Thymus (tissue), 11 donors: ENCODE results near the gene SELENOP. TPM values are rescaled to one million over a fixed set of nuclear protein-coding genes. Genes with fewer than 3 reads are reported as not detected.

Experiments used
- DNase-seq, 9 donors: peaks; one replicate each; pipeline ENCODE4 v3.0.0-alpha.2; 2013; ENCODE audit warnings: low spot score in 9 of 9, low read depth in 6 of 9, missing footprints in 1 of 9
- H3K27ac ChIP-seq, 2 donors: one replicate each; pipeline ENCODE4 v1.5.1; 2013; ENCODE audit warnings: control low read depth in 1 of 2, low read depth in 1 of 2, low read length in 1 of 2, mild to moderate bottlenecking in 1 of 2, moderate library complexity in 1 of 2
- H3K27me3 ChIP-seq, 2 donors: one replicate each; pipeline ENCODE4 v1.5.1; 2013; ENCODE audit warnings: low read length in 1 of 2; ENCODE audit not compliant: control insufficient read depth in 2 of 2, insufficient read depth in 1 of 2
- H3K36me3 ChIP-seq, 2 donors: one replicate each; pipeline ENCODE4 v1.5.1; 2013; ENCODE audit warnings: low read length in 1 of 2, mild to moderate bottlenecking in 1 of 2, moderate library complexity in 1 of 2; ENCODE audit not compliant: control insufficient read depth in 2 of 2, insufficient read depth in 2 of 2
- H3K4me1 ChIP-seq, 2 donors: one replicate each; pipeline ENCODE4 v1.5.1; 2013; ENCODE audit warnings: low read length in 2 of 2; ENCODE audit not compliant: control insufficient read depth in 2 of 2, insufficient read depth in 2 of 2
- H3K4me3 ChIP-seq, 2 donors: one replicate each; pipeline ENCODE4 v1.5.1; 2013; ENCODE audit warnings: low read length in 2 of 2, control low read depth in 1 of 2, mild to moderate bottlenecking in 1 of 2
- H3K9me3 ChIP-seq, 2 donors: one replicate each; pipeline ENCODE4 v1.5.1; 2013; ENCODE audit warnings: low read length in 1 of 2, mild to moderate bottlenecking in 1 of 2; ENCODE audit not compliant: control insufficient read depth in 2 of 2, insufficient read depth in 1 of 2
- WGBS: extraction: QIAGEN DNeasy Blood & Tissue Kit; methylation state at CpG from one replicate; pipeline ENCODE4 v1.1.7; 2013; 5-methylcytosine and 5-hydroxymethylcytosine counted together
- polyA plus RNA-seq: library from polyadenylated mRNA; stranded (reverse); fragments of 200-250 nt; gene quantifications from one replicate; pipeline ENCODE4 v1.2.3, GENCODE V29; 2013
- total RNA-seq: library from RNA; stranded (reverse); fragments of 120-200 nt; gene quantifications from one replicate; pipeline ENCODE4 v1.2.4, GENCODE V29; 2013
- donor health status: healthy.

SELENOP gene
- total and polyA plus RNA-seq, 2 donors, result 104 to 115 TPM

- WGBS, result 96% methylated on average over 6 of the region's 6 CpGs
- Histone ChIP-seq H3K27me3 (no peaks in the 10 kb centered on the region), H3K27ac (no peak overlapping the region), H3K4me3 (no peak overlapping the region), H3K36me3 (peaks cover 0 to 3% of the 10 kb centered on the region in 2 donors), H3K4me1 (no peaks in the 10 kb centered on the region), H3K9me3 (no peaks in the 10 kb centered on the region)
- DNase-seq, result no peak
Measured at GRCh38 chr5:42801516-42802166, 10.1 kb downstream of the SELENOP start.

- H3K27me3 ChIP-seq, result no peaks in the 10 kb centered on the region
- no peak for DNase-seq
- H3K4me1 ChIP-seq, result no peaks in the 10 kb centered on the region
- no peak overlapping the region for H3K27ac ChIP-seq
- peaks cover 0 to 3% of the 10 kb centered on the region in 2 donors for H3K36me3 ChIP-seq
- H3K9me3 ChIP-seq, result no peaks in the 10 kb centered on the region
- 96% methylated on average over 8 of the region's 8 CpGs for WGBS
- no peak overlapping the region for H3K4me3 ChIP-seq
Measured at GRCh38 chr5:42800748-42801330, 10.9 kb downstream of the SELENOP start.

GRCh38 chr5:42799668-42800114 is 12.0 kb downstream of the SELENOP start:
- peaks cover 0 to 3% of the 10 kb centered on the region in 2 donors for H3K36me3 ChIP-seq
- H3K9me3 ChIP-seq, result no peaks in the 10 kb centered on the region
- H3K4me1 ChIP-seq, result no peaks in the 10 kb centered on the region
- no peak overlapping the region for H3K27ac ChIP-seq
- 98% methylated on average over 9 of the region's 9 CpGs for WGBS
- no peaks in the 10 kb centered on the region for H3K27me3 ChIP-seq
- no peak overlapping the region for H3K4me3 ChIP-seq
- no peak for DNase-seq

DNA sequence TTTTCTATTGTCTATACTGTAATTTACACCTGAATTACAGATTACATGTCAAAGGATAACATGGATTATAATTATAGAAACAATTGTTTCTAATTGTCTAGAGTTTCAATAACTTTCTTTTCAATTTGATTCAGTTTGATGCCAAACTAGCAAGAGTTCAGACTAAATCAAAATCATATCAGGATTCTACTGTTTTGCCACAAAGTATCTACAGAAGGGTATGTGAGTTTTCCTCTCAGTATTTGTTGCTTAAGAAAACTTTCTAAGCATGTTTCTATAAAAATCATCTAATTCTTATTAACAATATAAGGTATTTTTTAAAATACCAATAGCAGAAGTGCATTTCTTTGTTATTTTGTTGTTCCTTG is 12.5 kb downstream of the SELENOP start:
- Histone ChIP-seq H3K27ac (no peak overlapping the region), H3K36me3 (peaks cover 0 to 3% of the 10 kb centered on the region in 2 donors), H3K9me3 (no peaks in the 10 kb centered on the region), H3K27me3 (no peaks in the 10 kb centered on the region), H3K4me1 (no peaks in the 10 kb centered on the region), H3K4me3 (no peak overlapping the region)
- no peak for DNase-seq

DNA sequence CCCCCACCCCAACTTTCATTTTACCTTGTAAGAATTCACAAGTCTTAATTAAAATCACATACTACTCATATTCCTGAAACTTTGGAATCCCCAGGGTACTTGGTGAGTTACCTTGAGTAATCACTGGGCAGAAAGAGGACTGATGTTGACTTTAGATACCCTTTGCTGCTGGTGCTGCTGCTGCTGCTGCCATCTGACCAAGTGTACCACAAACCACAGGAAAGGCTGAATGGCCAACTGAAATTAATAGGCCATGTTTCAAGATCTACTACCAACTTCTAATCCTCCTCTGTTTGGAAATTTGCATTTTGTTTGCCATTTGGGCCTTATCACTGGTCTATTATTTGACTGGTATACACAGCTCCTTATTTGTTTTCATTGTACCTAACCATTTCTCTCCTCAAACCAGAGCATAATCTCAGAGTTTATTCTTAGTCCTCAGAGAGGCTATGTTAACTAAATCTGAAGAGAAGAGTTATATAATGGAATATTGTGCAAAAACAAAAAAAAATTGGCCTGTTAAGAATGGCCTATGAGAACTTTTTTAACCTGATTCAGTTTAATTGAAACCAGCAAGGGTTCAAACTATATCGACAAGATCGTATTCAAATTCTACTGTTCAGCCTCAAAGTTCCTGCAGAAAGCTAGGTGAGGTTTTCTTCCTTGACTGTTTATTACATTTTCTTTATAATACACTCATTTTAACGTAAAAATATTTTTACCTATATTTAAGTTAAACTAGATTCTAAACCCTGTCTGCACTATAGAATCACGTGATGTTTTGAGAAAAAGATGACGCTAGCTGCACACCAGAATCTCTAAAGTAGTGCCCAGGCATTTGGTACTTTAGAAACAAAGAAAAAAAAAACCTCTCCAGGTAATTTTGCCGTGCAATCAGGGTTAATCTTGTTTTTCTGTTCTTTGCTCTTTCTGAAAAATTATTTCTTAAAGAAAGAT is 13.1 kb downstream of the SELENOP start:
- Histone ChIP-seq H3K36me3 (peaks cover 0 to 3% of the 10 kb centered on the region in 2 donors), H3K4me3 (no peak overlapping the region), H3K27me3 (no peaks in the 10 kb centered on the region), H3K4me1 (no peaks in the 10 kb centered on the region), H3K27ac (no peak overlapping the region), H3K9me3 (no peaks in the 10 kb centered on the region)
- 97% methylated on average over 6 of the region's 6 CpGs for WGBS
- no peak for DNase-seq

GRCh38 chr5:42791151-42791550 is 20.5 kb downstream of the SELENOP start:
- Histone ChIP-seq H3K36me3 (no peaks in the 10 kb centered on the region), H3K27me3 (no peaks in the 10 kb centered on the region)
- DNase-seq, result no peak

GRCh38 chr5:42787845-42788244 is 23.8 kb downstream of the SELENOP start:
- no peak overlapping the region for H3K4me3 ChIP-seq
- H3K36me3 ChIP-seq, result no peaks in the 10 kb centered on the region
- H3K27me3 ChIP-seq, result no peaks in the 10 kb centered on the region
- WGBS, result 99% methylated on average over 1 of the region's 1 CpG
- no peak overlapping the region for H3K27ac ChIP-seq
- no peaks in the 10 kb centered on the region for H3K9me3 ChIP-seq
- no peak for DNase-seq
- no peaks in the 10 kb centered on the region for H3K4me1 ChIP-seq

More at GRCh38 chr5:42791151-42791550, 20.5 kb downstream of the SELENOP start:
- Histone ChIP-seq H3K4me3 (no peak overlapping the region), H3K4me1 (no peaks in the 10 kb centered on the region), H3K9me3 (no peaks in the 10 kb centered on the region), H3K27ac (no peak overlapping the region)

DNA sequence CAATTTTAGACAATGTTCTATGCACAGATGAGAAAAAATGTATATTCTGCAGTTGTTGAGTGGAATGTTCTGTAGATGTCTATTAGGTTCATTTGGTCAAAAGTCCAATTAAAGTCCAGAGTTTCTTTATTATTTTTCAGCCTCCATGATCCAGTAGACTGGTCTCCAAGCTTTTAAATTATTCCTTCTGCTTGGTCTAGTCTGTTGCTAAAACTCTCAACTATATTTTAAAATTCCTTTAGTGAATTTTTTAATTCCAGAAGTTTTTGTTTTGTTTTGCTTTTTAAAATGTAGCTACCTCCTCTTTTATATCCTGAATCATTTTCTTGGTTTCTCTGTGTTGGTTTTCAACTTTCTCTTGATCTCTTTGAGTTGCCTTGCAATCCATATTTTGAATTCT is 24.6 kb downstream of the SELENOP start:
- DNase-seq, result no peak
- Histone ChIP-seq H3K4me3 (no peak overlapping the region), H3K27ac (no peak overlapping the region), H3K36me3 (no peaks in the 10 kb centered on the region), H3K4me1 (no peaks in the 10 kb centered on the region), H3K9me3 (no peaks in the 10 kb centered on the region), H3K27me3 (no peaks in the 10 kb centered on the region)

GRCh38 chr5:42785756-42786155 is 25.9 kb downstream of the SELENOP start:
- H3K4me1 ChIP-seq, result no peaks in the 10 kb centered on the region
- H3K9me3 ChIP-seq, result no peaks in the 10 kb centered on the region
- 95% methylated on average over 4 of the region's 4 CpGs for WGBS
- no peaks in the 10 kb centered on the region for H3K36me3 ChIP-seq
- DNase-seq, result no peak
- no peaks in the 10 kb centered on the region for H3K27me3 ChIP-seq
- no peak overlapping the region for H3K27ac ChIP-seq
- no peak overlapping the region for H3K4me3 ChIP-seq
